Breast epithelium (tissue), 3 donors: ENCODE results near the gene PLA2G7.

Source experiments
- CTCF ChIP-seq, 3 donors: fragments of 450-650 bp; IDR thresholded peaks; one replicate each; pipeline ENCODE4 v1.5.1; 2016 to 2017; ENCODE audit warnings: antibody characterized with exemption in 3 of 3, mild to moderate bottlenecking in 3 of 3, moderate library complexity in 3 of 3
- POLR2A ChIP-seq: fragments of 450-650 bp; IDR thresholded peaks from one replicate; pipeline ENCODE4 v1.6.1; 2016; ENCODE audit warnings: antibody characterized with exemption, mild to moderate bottlenecking, moderate library complexity

GRCh38 chr6:46676604-46677313, 58.4 kb downstream of the PLA2G7 start:
- TF ChIP-seq CTCF (IDR thresholded peaks at IDR 0.05) (no peak), POLR2A (no peak)
